Choroid plexus epithelial cell (primary cell): ENCODE results near the gene PRKAR2B.
A peak's percentile ranks its signal among the peaks of the same experiment; 100 is the strongest.
"Not testable (repeated sequence)": the region's sequence is repeated elsewhere in the genome, so short reads cannot be mapped to it uniquely, and the experiment has no call there.

Experiments
- DNase-seq: peaks from one replicate; pipeline ENCODE4 v3.0.0-alpha.2; 2010; ENCODE audit warnings: low read depth
- H3K4me3 ChIP-seq: 2 replicates; pipeline ENCODE4 v1.5.1; 2011; ENCODE audit warnings: low read depth, mild to moderate bottlenecking, control low read depth, low read length, moderate library complexity
- CTCF ChIP-seq: conservative IDR thresholded peaks from 2 replicates; pipeline ENCODE4 v1.5.1; 2011; ENCODE audit warnings: low read depth, mild to moderate bottlenecking, control low read depth, inconsistent platforms, low read length, moderate library complexity

PRKAR2B gene

GRCh38 chr7:107150375-107151073 is 106.0 kb downstream of the PRKAR2B start:
- TF ChIP-seq CTCF, result peak; percentile 64
- DNase-seq, result peak; percentile 84
- H3K4me3 ChIP-seq, result no peak overlapping the region

- TF ChIP-seq CTCF, result no peak
- no peak for DNase-seq
- no peak overlapping the region for H3K4me3 ChIP-seq
Observed at GRCh38 chr7:107151538-107151937, 107.0 kb downstream of the PRKAR2B start.

GRCh38 chr7:107152011-107152410 is 107.5 kb downstream of the PRKAR2B start:
- H3K4me3 ChIP-seq, result no peak overlapping the region
- peak; percentile 70 for DNase-seq
- no peak for TF ChIP-seq CTCF

- DNase-seq, result no peak
- TF ChIP-seq CTCF, result no peak
- H3K4me3 ChIP-seq, result no peak overlapping the region
Observed at GRCh38 chr7:107154826-107155225, 110.3 kb downstream of the PRKAR2B start.

GRCh38 chr7:107155726-107156125 is 111.2 kb downstream of the PRKAR2B start:
- H3K4me3 ChIP-seq, DNase-seq: not testable (repeated sequence)

GRCh38 chr7:107157091-107157490 is 112.6 kb downstream of the PRKAR2B start:
- DNase-seq, result no peak
- TF ChIP-seq CTCF, result no peak
- no peak overlapping the region for H3K4me3 ChIP-seq

- no peak overlapping the region for H3K4me3 ChIP-seq
- no peak for TF ChIP-seq CTCF
- DNase-seq, result no peak
Observed at GRCh38 chr7:107158028-107158427, 113.5 kb downstream of the PRKAR2B start.
